NCI-H2196 treated with DMSO at 0.1 percent for 48 hours (cell line): ENCODE measurements around the gene IFI16.
A peak's percentile ranks its signal among the peaks of the same experiment; 100 is the strongest.

Experiments used
- DNase-seq: peaks from one replicate; lab custom pipeline; 2025; ENCODE audit not compliant: unreplicated experiment; lab: John Stamatoyannopoulos, UW

IFI16 gene

GRCh38 chr1:159009704-159010361 is at the start of gene IFI16:
Gene IFI16, plus strand, starts transcription at chr1:159009907. Its CDS starts 4,774 bp downstream, at chr1:159014681.
- no peak for DNase-seq

GRCh38 chr1:158961178-158961577 is 48.5 kb upstream of the IFI16 start:
- DNase-seq: no peak

GRCh38 chr1:158962983-158963382 is 46.7 kb upstream of the IFI16 start:
- no peak for DNase-seq

- DNase-seq: no peak
These were observed 40.5 kb upstream of the IFI16 start for GRCh38 chr1:158969166-158969565.

- no peak for DNase-seq
These were observed 39.9 kb upstream of the IFI16 start for GRCh38 chr1:158969855-158970254.

- DNase-seq: no peak
These were observed 36.9 kb upstream of the IFI16 start for GRCh38 chr1:158972841-158973240.

GRCh38 chr1:158976219-158976618 is 33.5 kb upstream of the IFI16 start:
- no peak for DNase-seq

- DNase-seq: no peak
These were observed 31.0 kb upstream of the IFI16 start for GRCh38 chr1:158978730-158979129.

- DNase-seq: no peak
These were observed 30.5 kb upstream of the IFI16 start for GRCh38 chr1:158979229-158979628.

- no peak for DNase-seq
These were observed 26.5 kb upstream of the IFI16 start for GRCh38 chr1:158983235-158983634.

GRCh38 chr1:158984386-158984785 is 25.3 kb upstream of the IFI16 start:
- no peak for DNase-seq

- DNase-seq: no peak
These were observed 20.3 kb upstream of the IFI16 start for GRCh38 chr1:158989424-158989823.

- no peak for DNase-seq
These were observed 16.9 kb upstream of the IFI16 start for GRCh38 chr1:158992787-158993312.

GRCh38 chr1:158996998-158997397 is 12.7 kb upstream of the IFI16 start:
- DNase-seq: no peak

- DNase-seq: no peak
These were observed 11.5 kb upstream of the IFI16 start for GRCh38 chr1:158998037-158998780.

GRCh38 chr1:158998781-158999161 is 10.9 kb upstream of the IFI16 start:
- peak; percentile 24 for DNase-seq

GRCh38 chr1:158999316-159000069 is 10.2 kb upstream of the IFI16 start:
- DNase-seq: peak; percentile 7

- no peak for DNase-seq
These were observed 9.7 kb upstream of the IFI16 start for GRCh38 chr1:159000070-159000409.

GRCh38 chr1:159000625-159001024 is 9.1 kb upstream of the IFI16 start:
- no peak for DNase-seq

- no peak for DNase-seq
These were observed 4.5 kb upstream of the IFI16 start for GRCh38 chr1:159005161-159005560.

GRCh38 chr1:159005676-159006075 is 4.0 kb upstream of the IFI16 start:
- DNase-seq: no peak
